Activated T-cell treated with anti-CD3 and anti-CD28 coated beads for 48 hours (primary cell): ENCODE measurements around the gene GOLGB1.
A peak's percentile ranks its signal among the peaks of the same experiment; 100 is the strongest.
"Not testable (repeated sequence)": the region's sequence is repeated elsewhere in the genome, so short reads cannot be mapped to it uniquely, and the experiment has no call there.

Source experiments
- DNase-seq: peaks from one replicate; pipeline ENCODE4 v3.0.0-alpha.2; 2020; ENCODE audit warnings: low read depth

Gene GOLGB1, protein sequence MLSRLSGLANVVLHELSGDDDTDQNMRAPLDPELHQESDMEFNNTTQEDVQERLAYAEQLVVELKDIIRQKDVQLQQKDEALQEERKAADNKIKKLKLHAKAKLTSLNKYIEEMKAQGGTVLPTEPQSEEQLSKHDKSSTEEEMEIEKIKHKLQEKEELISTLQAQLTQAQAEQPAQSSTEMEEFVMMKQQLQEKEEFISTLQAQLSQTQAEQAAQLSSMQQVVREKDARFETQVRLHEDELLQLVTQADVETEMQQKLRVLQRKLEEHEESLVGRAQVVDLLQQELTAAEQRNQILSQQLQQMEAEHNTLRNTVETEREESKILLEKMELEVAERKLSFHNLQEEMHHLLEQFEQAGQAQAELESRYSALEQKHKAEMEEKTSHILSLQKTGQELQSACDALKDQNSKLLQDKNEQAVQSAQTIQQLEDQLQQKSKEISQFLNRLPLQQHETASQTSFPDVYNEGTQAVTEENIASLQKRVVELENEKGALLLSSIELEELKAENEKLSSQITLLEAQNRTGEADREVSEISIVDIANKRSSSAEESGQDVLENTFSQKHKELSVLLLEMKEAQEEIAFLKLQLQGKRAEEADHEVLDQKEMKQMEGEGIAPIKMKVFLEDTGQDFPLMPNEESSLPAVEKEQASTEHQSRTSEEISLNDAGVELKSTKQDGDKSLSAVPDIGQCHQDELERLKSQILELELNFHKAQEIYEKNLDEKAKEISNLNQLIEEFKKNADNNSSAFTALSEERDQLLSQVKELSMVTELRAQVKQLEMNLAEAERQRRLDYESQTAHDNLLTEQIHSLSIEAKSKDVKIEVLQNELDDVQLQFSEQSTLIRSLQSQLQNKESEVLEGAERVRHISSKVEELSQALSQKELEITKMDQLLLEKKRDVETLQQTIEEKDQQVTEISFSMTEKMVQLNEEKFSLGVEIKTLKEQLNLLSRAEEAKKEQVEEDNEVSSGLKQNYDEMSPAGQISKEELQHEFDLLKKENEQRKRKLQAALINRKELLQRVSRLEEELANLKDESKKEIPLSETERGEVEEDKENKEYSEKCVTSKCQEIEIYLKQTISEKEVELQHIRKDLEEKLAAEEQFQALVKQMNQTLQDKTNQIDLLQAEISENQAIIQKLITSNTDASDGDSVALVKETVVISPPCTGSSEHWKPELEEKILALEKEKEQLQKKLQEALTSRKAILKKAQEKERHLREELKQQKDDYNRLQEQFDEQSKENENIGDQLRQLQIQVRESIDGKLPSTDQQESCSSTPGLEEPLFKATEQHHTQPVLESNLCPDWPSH (N-terminal part only)

DNA sequence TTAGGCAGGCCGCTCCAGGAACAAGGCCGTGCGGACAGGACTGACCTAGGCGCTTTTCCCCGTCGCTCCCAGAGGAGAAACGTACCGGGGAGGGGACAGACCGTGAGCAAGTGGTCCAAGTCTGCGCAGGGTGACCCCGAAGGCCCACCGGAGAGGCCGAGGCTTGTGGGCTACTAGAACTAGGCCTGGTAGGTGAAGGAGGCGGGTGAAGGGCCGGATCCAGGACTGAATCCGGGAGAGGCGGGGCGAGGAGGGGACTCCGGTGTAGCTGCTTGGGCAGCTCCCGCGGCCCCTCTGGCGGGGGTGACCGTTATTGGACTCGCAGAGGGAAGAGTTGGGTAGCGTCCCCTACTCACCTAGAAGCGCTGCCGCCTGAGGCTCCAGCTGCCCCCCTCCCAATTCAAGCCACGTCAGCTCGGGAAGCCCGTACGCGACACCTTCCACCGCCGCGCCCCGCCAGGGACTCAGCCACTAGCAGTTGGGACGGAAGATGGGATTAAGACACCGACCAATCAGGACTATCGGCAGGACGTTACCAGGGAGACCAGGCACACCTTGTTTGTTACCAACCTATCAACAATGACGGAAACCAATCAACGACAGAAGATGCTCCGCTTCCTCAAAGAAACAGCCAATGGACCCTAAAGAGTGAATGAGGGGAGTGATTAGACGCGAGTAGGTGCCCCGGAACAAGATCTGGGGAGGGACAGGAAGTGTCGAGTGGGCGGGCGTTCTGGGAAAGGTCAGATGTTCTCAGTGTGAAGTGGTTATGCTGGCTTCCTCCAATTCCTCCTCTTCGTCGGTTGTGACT, at the start of gene GOLGB1:
Gene GOLGB1 (minus strand): TSS at position 466 of the 811 bp plus-strand sequence. CDS start 18,770 bp downstream, outside the sequence.
- DNase-seq, result peak; percentile 81

DNA sequence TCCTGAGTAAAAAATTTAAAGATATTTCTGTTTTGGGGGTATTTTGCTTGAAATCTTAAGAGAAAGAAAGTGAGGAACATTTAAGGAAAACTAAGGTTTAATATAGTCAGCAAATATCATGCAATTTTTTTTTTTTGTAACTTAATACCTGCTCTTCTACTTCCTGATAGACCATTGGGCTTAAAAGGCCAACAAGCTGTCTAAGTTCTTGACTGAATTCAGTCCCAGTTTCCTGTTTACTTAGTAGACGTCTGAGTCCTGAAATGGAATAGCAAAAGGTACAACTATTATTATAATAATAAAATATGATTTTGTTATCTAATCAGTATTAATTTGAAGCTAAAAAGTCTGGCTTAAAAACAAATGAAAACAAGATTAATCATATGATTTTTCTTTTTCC, 47.4 kb upstream of the GOLGB1 start:
- DNase-seq, result no peak

DNA sequence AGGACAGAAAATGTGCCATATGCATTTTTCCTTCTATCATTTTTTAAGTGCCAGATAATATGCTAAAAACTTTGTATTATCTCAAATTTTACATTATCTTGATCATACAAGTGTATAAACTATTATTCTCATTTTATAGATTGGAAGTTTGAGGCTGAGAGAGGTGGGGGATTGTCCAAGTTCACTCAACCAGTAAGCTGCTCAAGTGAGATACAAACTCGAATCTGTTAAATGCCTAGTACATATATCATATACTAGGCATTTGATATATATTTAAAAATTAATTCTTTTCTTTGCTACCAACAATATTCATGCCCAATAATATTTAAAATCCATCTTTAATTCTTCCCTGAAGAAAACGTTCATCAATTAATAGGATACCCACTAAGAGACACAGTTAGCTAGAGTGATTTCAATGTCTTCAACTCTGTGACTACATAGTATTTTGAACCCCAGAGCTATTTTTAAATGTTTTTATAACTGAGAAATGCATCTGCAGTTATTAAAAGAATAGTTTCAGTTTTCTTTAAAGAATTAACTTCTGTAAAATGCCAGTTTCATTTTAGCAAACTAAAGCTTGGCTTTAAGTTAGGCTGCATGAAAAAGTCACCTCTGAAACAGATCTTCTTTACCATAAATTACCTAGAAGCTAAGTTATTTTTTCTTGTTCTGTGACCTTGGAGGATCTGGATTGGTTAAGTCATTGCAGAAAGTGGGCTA, 44.9 kb upstream of the GOLGB1 start:
- DNase-seq, result no peak

DNA sequence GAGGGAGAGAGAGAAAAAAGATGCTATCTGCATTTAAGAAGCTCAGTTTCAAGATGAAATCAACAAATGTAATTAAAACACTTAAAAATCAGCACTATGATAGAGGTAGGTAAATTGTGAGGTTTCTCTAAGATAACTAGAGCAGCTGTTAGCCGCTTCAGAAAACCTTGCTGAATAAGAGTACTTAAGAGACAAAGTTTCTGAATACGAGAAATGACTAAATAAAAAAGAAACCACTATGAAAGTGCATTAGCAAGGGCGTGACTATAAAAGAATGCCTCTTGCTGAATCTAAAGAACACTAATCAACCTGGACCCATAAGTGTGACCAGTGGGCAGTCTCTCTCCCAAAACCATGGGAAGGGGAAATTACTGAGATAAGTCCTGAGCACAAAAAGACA, 43.5 kb upstream of the GOLGB1 start:
- DNase-seq, result no peak

DNA sequence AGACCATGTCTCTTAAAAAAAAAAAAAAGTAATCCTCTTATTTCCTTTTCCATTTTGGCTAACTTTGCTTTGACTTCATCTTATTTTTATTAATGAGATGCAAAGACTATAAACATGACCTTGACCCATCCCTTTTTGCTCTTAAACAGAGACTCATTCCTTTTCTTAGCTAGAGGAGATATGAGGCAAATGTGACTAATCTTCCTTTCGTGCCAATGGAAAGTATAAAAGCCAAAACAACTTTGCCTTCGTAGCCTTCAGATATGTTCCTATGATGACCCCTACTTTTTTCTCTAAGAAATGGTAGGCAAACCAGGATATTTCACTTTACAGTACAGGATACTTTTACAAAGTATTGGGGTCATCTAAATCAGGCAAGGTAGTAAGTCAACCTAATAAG, 36.9 kb upstream of the GOLGB1 start:
- no peak for DNase-seq

DNA sequence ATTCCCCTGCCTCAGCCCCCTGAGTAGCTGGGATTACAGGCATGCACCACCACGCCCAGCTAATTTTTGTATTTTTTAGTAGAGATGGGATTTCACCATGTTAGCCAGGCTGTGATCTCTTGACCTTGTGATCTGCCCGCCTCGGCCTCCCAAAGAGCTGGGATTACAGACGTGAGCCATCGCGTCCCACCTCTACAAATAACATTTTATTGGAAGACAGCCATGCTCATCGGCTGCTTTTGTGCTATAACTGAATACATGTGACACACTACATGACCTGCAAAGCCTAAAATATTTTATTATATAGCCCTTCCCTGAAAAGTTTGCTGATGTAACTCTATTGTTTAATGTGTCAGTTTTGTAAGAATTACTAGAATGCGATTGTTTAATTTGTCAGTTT, 33.2 kb upstream of the GOLGB1 start:
- DNase-seq, result not testable (repeated sequence)

DNA sequence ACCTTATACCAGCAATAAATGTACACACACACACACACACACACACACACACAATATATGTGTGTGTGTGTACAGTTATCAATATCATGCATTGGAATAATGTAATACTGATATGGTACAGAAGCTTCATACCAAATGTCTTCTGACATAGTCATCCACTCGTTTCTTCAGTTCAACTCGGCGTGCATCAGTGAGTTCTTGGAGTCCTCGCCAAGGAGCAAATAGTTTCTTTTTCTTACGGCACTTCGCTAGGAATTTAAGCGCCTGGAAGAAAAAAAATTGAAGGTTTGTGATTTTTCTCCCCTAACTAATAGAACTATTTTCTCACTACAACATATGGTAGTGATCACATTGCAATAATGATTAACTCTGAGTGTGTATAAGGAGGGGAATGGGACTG, 32.1 kb upstream of the GOLGB1 start:
- no peak for DNase-seq

DNA sequence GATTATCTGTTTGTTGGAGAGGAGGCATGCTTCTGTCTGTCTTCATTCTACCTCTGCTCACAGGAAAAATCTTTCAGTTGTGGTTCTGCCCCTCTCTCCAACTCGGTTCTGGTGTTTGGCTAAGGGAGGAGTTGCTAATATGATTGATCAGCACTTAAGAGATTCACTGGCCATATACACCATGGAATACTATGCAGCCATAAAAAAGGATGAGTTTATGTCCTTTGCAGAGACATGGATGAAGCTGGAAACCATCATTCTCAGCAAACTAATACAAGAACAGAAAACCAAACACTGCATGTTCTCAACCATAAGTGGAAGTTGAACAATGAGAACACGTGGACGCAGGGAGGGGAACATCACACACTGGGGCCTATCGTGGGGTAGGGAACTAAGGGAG, 25.6 kb upstream of the GOLGB1 start:
- DNase-seq, result not testable (repeated sequence)

DNA sequence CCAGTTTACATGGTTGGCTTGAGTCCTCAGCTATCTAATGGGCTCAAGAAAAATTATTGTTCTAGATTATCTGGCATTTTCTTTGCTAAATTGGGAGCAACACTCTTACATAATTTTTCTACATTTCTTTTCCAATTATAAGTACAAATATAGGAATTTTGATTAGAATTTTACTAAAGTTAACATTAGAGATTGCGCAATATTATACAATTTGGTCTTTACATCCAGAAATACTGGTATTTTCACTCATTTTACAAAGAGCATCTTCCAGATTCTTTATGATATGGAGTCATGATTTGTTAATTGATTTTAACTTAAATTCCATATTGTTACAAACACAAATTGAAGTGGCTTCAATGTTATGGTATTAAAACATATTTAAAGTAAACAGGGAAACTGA, 19.7 kb upstream of the GOLGB1 start:
- no peak for DNase-seq

DNA sequence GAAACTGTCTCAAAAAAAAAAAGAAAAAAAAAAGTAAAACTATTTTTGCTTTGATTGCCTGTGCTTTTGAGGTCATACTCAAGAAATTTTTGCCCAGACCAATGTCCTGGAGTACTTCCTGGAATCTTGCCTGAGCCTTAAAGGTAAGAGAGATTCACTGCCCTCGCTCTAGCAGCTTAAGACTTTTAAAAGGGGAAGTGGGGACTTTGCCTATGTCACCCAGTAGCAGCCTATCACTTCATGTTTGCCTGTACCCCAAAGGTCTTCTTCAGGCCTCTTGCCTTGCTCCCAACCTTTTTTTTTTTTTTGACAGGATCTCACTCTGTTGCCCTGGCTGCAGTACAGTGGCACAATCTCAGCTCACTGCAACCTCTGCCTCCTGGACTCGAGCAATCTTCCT, 18.9 kb upstream of the GOLGB1 start:
- no peak for DNase-seq

DNA sequence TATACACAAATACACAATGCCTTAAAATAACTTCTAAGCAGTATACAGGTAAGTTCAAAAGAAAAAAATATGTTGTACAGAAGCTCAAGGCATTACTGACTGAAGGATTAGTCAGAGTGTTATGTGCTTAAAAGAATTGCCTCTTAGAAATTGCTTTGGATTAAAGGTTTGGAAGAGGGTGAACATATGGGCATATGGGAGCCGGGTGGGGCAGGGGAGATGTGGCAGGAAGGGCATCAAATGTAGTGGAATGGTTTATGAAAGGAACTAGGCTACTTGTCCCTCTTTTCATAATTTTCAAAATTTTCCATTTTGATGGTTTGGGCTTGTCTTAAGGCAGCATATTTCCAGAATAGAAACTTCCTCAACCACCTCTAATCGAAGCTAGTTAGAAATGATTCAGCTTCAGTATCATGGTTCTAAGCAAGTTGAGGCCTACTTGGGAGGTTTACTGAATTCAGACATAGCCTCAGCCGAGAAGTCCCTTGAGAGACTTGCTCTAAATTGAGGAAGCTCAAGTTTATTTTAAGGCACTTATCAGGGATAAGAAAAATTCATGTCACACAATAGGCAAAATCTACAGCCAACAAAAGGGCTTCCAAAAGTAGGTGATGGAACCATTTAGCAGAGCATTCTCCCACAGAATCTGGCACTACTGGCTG, 10.1 kb upstream of the GOLGB1 start:
- DNase-seq, result no peak

DNA sequence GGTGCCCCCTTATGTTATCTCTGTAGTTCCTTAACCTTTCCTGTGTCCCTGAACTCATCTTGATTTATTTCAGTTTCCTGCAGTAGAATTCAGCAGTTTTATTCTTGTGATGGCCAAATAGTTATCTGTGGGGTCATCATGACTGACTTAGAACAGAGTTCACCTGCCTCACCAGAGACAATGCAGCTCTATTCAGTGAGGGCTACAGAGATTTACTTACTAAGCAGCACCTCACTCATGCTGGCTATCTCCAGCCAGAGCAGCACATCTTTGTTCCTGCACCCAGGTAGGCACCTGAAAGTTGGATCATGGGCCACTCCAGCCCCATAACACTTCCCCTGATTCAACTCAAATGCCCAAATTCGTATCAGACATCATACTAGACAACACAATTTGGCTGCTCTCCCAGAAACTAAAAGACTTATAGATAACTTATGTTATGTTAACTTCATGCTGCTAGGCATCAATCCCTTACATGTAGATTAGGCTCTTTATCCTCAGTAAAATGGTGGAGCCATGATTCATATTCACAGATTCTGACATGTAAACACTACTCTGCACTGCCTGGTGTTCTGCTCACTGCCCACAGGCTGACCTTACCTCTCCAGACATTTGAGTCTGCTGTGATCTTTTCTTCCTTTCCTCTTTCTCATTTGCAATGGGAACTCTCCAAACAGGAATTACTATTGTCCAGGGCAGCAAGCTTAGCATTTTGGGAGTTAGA, 9.3 kb upstream of the GOLGB1 start:
- DNase-seq, result no peak

DNA sequence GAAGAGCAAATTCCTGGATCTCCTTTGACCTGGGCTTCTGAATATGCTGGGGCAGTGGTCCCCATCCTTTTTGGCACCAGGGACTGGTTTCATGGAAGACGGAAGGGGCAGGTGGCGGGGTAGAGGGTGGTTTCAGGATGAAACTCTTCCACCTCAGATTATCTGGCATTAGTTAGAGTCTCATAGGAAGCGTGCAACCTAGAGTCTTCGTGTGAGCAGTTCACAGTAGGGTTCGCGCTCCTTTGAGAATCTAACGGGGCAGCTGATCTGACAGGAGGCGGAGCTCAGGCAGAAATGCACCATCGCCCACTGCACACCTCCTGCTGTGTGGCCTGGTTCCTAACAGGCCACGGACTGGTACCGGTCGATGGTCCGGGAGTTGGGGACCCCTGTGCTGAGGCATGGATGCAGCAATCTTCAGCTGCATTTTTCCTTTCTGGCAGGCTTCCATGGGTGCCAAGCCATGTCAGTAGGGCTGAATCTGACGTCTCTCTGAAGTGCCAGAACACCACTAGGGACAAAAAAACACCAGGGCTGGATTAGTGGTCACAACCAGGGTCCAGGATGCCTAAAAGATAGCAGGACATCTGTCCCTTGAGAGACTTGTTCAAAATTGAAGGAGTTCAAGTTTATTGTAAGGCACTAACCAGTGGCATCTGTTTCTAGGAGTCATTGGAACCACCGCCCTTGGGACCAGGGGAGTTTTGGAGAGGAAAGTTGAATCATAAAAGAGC, 8.4 kb upstream of the GOLGB1 start:
- no peak for DNase-seq

DNA sequence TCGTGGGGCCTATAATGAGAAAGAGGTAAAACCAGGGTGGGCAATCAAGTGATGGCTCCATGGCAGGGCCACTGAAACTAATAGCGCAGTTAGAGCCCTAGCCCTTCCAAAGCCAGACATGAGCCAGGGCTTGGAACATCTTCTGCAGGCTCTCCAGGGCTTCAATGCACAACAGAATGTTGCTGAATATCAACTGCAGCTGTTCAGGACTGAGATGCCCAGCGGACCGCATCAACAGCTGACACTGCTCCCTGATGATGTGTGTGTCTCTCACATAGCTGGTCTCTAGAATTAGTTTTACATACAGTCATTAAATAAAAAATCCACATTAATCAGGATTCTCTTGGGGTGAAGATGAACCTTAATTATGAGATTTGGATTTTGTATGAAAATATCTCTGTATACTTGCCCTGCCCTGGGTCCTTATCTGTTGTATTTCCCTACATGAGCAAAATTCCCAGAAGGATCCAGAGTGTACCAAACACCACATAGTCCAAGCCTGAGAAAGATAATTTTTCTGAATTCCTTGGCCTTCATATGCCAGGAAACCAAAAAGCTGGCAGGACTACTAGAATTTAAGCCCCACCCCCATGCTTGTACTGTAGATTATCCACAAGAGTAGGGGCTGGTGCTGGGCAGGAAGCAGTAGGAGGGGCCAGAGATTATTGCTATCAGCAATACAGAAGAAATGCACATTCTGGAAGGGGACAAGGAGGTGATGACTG, 7.7 kb upstream of the GOLGB1 start:
- no peak for DNase-seq

DNA sequence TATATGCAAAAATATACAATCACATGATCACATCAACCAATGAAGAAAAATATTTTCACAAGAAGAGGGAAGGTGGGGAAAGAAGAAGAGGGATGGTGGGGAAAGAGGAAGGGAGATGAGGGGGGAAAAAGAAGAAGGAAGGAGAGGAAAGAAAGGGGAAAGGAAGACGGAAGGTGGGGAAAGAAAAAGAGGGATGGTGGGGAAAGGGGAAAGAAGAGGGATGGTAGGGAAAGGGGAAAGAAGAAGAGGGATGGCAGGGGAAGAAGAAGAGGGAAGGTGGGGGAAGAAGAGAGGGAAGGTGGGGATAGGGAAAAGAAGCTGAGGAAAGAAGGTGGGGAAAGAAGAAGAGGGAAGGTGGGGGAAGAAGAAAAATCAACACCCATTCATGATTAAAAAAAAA, 3.2 kb upstream of the GOLGB1 start:
- DNase-seq, result no peak

DNA sequence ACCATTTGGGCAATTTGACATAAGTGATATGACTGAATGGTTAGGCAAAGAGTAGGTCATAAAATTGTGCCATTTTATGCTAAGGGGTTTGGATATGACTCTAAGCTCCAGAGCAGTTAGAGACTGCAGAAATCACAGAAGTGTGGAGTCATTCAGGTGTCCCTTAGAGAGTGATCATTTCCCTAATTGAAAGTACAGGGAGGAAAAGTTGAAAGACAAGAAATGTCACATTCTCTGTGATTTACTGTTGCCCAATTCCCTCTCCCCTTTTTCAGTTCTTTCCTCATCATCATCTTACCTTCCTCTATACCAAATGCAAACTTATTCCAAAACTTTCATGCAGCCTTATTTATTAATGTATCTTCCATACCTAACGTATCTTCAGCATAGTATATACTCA, 2.7 kb upstream of the GOLGB1 start:
- no peak for DNase-seq

DNA sequence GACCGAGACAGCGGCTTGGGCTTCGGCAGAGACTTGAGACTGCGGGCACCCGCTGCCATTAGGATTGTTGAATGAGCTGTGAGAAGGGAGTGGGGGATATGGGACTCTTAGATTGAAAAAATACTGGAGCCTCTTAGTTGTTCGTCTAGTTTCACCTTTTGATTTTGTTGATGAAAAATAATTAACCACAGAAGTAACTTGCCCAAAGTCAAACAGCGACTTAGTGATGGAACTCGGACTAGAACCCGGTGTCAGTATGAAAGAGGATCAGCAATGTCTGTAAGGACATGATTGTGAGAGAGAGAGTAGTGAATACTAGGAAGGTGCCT, 510 bp upstream of the GOLGB1 start:
- no peak for DNase-seq

DNA sequence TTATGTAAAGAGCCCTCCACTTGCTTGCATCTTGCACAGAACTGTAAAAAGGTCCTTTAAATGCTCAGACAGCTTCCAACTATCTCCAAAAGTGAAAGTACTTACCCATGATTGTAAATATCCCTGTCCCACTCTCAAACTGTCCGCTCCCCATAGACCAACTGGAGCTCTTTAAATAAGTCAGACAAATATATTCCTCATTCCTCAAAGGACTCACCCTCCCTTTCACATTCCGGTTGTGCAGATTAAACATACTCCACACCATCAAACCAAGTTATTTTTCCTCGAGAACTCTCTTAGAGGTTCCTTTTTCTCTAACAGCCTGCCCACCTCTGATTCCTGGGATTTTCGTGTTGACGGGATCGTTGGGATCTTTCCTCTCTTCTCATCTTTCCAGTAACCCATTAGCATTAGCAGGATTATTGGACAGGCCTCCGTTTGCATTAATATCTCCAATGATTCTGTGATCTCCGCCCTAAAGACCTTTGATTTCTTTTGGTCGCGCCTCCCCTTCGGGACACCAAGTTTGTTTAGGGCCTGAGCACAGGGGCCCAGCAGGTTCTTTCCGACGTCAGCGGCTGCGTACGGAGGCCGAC, 763 bp downstream of the GOLGB1 start:
- DNase-seq, result no peak
